NCI-H1436 treated with DMSO at 0.1 percent for 48 hours (cell line): ENCODE data around the gene ZSCAN2.
"Not testable (repeated sequence)": the region's sequence is repeated elsewhere in the genome, so short reads cannot be mapped to it uniquely, and the experiment has no call there.

Experiments
- DNase-seq: peaks from one replicate; lab custom pipeline; 2025; lab: John Stamatoyannopoulos, UW

Gene ZSCAN2

DNA sequence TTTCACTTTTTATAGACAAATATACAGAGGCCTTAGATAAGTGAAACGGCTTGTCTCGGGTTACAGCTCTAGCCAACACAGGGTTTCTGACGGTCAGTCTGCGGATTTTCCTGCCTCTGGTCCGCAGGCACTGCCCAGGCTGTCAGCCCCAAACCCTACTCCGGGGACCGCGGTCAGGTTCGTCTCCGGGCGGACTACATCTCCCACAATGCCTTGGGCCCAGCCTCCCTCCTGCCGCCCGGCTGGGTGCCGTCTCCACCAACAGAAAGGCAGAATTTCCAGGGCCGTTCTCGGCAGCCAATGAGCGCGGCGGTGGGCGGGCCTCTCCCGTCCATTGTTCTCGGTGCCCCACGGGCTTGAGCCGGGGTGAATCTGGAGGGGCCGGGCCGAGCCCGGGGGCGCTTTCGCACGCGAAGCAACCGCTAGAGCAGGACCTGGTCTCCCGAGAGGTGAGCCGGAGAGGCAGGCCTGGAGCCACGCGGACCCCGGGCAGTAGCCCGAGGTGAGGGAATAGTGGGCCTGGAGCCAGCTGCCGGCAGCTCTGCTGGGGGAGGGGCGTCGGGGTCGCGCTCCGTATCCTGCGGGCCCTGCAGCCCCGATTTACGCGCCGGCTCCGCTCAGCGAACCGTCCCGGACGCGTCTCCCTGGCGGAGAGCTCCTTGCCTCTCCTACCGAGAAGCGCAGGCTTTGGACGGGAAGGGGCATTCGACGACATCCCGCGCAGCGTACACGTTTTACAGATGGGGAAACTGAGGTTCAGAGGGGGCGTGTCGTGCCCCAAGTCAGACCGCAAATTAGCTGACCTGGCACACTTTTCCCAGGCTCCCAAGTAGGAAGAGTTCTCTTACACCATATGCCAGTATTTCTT is at the start of gene ZSCAN2:
Gene ZSCAN2, plus strand, starts transcription at position 323 of the 868 bp plus-strand sequence. CDS start 2,919 bp downstream, outside the sequence.
- peak; percentile 29 for DNase-seq

DNA sequence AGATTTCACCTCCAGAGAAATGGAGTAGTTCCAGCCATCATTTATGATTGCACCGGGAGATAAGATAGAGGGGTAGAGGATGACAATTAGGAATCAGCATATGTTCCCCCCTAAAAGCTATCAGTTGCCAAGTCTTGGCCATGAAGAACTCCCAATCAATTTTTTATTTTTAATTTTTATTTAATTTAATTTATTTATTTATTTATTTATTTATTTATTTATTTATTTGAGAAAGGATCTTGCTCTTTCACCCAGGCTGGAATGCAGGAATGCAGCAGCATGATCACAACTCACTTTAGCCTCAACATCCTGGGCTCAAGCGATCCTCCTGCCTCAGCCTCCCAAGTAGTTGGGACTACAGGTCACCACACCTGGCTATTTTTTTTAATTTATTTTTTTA is 49.2 kb upstream of the ZSCAN2 start:
- not testable (repeated sequence) for DNase-seq

DNA sequence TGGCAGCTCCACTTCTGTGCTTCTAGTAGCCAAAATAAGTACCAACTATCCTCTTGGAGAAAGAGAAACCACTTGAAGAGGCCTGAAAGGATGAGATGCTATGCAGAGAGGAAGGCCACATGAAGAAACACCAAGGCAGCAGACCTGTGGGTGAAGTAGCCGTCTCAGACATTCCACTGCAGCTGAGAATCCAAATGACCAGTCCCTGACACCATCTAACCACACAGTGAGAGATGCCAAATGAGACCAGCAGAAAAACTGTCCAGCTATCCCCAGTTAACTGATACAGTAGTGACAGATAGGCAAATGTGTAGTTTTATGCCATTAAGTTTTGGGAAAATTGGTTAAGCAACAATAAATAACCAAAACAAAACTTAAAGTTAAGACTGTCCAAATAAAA is 47.9 kb upstream of the ZSCAN2 start:
- DNase-seq: no peak

DNA sequence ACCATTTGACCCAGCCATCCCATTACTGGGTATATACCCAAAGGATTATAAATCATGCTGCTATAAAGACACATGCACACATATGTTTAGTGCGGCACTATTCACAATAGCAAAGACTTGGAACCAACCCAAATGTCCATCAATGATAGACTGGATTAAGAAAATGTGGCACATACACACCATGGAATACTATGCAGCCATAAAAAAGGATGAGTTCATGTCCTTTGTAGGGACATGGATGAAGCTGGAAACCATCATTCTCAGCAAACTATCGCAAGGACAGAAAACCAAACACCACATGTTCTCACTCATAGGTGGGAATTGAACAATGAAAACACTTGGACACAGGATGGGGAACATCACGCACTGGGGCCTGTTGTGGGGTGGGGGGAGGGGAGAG is 44.1 kb upstream of the ZSCAN2 start:
- not testable (repeated sequence) for DNase-seq

DNA sequence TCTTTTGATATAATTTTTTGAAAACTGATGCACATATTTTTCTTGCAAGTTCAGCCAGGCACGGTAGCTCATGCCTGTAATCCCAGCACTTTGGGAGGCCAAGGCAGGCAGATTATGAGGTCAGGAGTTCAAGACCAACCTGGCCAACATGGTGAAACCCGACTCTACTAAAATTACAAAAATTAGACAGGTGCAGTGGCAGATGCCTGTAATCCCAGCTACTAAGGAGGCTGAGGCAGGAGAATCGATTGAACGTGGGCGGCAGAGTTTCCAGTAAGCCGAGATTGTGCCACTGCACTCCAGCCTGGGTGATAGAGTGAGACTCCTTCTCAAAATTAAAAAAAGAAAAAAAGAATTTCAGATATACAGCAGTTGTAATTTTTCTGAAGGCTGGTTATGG is 32.8 kb upstream of the ZSCAN2 start:
- not testable (repeated sequence) for DNase-seq

DNA sequence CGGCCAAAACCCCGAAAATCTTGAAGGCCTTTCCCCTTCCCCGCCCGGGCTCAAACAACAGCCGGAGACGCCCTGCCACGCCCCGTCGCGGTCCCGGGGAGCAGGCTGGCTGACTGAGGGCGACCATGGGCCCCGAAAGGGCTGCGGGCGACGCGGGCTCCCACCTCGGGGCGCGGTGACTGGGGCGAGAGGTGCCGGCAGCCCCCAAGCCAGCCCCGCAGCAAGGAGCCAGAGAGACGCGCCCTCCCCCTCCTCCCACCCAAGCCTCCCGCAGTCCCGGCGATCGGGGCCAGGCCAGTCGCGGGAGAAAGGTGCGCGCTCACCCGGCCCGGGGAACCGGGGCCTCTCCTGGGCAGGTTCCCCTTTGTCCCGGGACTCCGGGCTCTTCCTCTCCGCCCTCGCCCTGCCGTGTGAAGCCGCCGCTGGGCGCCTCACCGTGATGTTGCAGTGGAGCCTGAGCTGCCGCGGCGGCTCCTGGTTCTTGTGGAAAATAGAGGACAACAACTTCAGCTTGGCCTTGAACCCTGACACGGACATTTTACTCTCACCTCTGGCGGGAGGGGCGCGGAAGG is 30.6 kb upstream of the ZSCAN2 start:
- DNase-seq: no peak

DNA sequence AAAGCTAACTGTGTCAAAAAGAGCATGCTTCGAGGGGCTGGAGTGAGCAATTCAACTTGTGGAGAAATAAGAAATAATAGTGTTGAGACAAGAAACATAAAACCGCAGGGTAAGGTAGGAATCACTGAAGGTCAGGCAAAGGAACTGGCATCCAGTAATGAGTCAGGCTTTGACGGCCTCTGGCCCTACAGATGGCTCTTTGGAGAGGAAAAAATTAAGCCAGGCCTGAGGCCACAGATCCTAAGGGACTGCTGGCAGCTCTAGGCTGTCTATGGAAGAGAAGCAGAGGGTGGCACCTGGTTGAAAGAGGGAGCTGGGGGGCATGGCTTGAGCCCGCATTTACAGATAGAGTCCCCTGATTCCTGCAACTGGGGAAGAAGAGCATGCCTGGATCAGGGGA is 28.6 kb upstream of the ZSCAN2 start:
- no peak for DNase-seq

DNA sequence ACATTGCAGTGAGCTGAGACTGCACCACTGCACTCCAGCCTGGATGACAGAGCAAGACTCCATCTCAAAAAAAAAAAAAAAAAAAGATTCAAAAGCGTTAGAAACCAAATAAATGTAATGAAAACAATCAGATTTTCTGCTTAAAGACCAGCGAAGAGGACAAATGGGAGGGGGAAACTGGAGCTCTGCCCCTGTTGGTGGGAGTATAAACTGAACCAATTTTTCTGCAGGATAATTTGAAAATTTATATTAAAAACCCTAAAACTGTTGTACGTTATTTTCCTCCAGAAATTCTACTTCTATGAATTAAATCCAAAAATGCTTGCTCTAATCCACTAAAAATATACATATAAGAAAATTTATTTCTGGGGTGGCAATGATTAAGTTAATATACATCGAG is 25.3 kb upstream of the ZSCAN2 start:
- DNase-seq: no peak

DNA sequence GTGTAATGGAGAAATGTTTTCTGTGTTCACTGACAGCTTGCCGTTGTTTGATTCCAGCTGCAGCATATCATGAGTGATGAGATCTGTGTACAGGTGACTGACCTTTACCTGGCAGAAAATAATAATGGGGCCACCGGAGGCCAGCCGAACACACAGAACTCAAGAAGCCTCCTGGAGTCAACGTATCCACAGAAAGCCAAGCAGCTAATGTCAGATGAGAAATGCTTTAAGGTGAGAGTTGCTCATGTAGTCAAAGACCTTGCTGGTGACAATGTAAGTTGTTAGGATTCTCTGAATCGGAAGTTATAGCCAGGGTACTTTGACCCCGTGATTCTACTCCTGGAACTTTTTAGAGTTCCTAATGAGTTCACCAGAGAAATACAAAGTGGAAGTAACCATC is 22.9 kb upstream of the ZSCAN2 start:
- not testable (repeated sequence) for DNase-seq

DNA sequence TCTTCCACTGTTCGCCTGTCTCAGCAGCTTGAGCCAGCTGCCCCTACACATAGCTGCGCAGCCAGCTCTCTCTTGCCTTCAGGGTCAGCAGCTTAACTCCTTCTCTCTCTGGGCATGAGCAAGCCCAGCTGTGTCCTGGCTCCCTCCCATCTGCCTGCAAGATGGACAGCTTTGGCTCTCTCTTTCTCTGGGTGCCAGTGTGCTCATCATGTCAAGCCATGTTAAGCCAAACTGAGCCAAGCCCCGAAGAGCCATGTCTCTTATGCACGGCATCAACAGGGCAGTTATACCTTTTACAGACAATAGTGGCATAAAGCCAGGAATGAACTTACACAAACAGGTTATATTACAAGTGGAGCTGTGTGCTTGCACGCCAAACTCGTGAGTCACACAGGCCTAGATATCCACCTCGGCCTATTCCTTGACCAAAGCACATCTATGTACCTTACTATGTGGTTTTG is 21.5 kb upstream of the ZSCAN2 start:
- not testable (repeated sequence) for DNase-seq

DNA sequence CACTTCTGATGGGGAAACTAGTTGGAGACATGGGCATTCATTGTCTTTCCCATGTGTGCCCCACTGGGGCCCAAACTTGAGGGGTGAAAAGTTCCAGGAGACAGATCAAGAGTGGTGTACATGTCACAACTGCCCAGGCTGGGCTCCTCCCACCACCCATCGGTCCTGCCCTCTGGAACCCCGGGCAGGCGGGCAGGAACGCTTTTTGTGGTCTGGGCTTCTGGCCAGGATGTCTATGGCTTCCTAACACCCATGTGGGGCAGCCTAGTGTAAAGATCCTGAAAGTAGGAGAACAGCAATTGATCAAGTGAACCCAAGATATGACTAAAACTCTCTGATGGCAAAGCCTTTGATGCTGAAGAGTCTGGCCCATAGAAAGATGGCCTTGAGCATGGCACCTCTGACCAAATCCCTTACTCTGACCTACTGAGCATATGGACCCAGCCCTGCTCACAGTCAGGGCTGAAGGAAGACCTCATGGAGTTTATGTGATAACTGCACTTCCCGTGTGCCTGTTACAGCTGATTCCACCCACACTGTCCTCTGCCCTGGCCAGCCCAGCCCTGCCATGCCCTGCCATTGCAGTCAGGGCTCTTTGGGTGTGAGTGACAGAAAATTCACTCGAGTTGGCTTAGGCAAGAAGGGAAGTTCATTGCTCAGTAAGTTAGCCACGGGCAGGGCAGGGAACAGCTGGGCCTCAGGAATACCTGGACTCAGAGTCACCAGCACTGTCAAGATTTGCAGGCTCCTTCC is 19.0 kb upstream of the ZSCAN2 start:
- not testable (repeated sequence) for DNase-seq

DNA sequence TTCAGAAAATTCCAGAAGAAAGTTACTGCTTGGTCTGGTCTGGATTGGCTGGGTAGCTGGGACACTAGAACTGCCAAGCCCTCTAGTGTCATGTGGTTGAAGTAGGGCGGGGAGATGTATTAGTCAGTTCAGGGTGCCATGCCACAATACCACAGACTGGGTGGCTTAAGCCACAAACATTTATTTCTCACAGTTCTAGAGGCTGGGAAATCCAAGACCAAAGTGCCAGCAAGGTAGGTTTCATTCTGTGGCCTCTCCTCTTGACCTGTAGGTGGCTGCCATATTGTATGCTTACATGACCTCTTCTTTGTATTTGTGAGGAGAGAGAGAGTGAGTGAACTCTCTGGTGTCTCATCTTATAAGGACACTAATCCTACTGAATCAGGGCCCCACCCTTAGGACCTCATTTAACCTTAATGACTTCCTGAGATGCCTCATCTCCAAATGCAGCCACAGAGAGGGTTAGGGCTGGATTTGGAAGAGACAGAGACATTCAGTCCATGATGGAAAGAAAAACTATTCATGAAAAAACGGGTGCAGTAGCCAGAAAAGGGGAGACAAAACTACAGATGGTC is 18.1 kb upstream of the ZSCAN2 start:
- no peak for DNase-seq

DNA sequence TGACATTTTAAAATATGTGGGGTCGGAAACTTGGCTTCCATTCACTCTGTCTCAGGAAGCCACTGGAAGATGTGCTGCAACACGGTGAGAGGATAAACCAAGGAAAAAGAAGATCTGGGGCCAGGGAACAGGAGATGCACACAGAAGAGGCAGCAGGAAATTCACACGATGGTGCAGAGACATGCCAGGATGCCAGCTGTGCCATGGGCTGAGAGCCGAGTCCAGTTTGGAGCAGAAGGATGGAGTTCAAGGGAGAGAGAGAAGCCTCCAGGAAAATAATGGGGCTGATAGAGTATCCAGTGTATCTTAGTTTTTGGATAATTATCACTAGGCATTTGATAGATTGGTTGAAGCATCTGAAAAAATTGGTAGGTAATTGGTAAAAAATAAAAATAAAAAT is 16.9 kb upstream of the ZSCAN2 start:
- DNase-seq: not testable (repeated sequence)

DNA sequence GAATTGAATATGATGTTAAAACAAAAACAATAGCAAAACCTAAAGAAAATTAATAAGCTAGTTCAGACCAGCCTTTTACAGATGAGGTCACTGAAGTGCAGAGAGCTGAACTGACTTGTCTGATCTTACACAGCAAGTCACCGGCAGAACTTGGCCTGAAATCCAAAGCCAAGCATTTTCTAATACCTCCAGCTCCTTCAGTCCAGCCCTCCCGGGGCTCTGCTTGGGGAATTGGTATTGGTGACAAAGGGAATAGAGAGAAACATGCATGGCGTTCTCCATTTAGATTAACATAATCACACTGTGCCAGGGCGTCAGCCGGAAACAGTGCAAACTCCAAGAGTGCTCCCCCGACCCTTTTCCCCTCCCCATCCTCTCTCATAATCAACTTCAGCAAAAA is 14.1 kb upstream of the ZSCAN2 start:
- DNase-seq: no peak

DNA sequence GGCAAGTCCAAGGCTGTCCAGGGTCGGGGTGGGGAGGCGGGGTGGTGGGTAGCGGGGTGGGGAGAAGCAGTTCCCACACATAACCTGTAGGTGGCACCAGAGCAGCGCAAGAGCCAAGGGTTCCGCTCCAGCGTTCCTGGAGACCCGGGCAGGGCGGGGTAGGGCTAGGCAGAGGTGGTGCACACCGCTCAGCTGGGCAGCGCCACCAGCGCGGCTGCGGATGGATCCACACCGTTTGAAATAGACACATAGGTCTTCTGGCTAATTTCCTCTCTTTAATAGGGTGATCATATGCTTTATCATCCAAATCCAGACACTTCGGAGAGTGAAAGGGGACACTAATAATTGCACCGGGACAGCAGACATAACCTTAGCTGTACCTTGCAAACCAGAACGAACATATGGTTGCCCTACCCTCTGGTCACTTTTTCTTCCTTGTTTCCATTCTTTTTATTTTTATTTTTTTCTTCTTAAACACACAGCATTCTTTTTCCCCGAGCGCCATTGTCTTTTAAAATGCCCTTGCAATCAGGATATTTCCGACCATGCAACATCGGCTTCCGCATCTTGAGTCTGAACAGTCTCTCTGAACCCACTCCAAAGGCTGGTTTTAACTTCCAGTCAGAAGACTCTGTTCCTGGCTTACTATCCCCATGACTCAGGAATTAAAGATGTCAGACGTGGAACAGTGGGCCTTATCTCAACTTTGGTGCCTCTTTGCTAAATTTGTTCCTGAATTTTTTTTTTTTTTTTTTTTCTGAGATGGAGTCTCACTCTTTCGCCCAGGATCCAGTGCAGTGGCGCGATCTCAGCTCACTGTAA is 12.5 kb upstream of the ZSCAN2 start:
- DNase-seq: peak; percentile 16

DNA sequence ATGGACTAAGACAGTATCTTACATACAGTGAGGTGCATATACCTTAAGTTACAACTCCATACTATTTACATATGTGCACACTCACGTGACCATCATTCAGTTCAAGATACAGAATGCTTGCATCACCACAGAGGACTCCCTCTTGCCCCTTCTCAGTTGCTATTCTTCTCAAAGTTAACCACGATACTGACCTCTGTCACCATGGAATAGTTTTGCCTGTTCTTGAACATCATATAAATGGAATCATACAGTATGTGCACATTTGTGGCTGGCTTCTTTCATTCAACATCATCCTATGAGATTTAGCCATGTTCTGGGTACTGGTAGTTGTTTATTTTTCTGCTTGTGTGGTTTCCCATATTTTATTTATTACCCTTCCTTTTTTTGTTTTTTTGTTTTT is 10.4 kb upstream of the ZSCAN2 start:
- DNase-seq: no peak

DNA sequence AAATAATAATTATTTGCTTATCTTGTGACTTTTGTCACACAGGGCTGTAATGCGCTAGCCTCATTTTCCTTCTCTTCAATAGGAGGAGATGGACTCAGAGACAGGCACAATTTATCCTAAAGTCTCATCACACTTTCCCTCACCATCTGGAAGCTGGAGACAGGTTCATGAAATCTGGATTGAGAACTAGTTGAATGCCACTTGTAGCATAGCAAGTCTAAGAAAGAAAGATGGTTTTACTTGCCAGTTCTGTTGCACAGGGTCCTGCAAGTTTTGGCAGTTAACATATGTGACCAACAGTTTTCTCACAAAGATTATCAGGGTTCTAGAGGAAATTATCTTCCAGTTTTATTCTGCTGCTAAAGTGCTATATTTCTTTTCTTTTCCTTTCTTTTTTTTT is 9.0 kb upstream of the ZSCAN2 start:
- no peak for DNase-seq

DNA sequence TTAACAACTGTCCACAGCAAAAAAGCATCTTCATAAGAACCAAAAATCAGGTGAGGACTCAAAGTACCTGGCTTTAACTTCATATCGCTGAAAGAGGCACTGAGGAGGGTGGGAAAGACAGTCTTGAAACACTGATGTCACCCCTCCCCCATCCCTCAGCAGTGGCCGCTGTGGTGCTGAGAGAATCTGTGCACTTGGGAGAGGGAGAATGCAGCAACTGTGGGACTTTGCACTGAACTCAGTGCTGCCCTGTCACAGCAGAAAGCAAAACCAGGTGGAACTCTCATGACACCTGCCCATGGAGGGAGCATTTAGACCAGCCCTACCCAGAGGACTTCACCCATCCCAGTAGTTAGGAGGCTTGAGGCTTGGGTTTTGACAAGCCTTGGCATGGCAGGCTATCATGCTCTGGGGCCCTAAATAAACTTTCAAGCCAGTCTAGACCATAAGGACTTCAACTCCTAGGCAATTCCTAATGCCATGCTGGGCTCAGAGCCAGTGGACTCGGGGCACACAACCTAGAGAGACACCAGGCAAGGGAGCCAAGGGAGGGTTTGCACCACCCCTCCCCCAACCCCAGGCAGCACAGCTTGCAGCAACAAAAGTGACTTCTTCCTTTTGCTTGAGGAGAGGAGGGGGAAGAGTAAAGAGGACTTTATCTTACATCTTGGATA is 6.1 kb upstream of the ZSCAN2 start:
- DNase-seq: no peak

DNA sequence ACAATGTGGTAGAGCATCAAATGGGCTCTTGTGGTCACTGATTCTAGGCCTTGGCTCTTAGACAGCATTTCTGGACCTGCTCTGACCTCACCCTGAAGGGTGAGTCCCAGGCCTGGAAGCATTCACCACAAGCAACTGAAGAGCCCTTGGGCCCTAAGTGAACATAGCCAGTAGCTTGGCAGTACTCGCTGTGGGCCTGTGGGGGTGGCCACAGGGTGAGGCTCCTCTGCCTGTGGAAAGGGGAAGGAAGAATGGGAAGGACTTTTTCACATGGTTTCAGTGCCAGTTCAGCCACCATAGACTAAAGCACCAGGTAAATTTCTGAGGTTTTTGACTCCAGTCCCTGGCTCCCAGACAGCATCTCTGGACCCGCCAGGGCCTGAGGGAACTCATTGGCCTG is 5.1 kb upstream of the ZSCAN2 start:
- DNase-seq: no peak

DNA sequence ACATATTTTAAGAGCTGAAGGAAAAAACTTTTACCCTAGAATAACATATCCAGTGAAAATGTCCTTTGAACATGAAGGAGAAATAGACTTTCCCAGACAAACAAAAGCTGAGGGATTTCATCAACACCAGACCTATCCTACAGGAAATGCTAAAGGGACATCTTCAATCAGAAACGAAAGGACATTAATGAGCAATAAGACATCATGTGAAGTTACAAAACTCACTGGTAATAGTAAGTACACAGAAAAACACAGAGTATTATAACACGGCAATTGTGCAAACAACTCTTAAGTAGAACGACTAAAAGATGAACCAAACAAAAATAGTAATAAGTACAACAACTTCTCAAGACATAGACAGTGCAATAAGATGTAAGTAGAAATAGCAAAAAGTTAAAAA is 3.5 kb upstream of the ZSCAN2 start:
- DNase-seq: no peak

DNA sequence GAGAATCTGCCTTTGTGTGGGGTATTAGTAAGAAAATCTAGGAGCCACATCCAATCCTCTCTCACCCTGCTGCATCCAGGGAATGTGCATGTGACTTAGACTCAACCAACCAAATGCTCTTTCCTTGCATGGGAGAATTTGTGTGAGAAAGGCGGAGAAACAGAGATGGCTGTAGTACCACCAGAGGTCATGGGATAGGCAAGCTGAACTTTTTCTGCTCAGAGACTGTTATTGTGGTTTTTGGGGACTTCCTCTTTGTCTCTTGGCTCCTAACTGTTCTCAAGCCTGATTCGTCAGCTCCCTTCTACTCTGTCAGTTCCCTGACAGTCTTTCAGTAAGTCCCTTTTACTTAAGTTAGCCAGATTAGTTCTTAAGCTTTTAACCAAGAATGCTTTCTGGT is 2.6 kb upstream of the ZSCAN2 start:
- DNase-seq: peak; percentile 0
